ENCODE measurements around the gene BCHE.

DNA sequence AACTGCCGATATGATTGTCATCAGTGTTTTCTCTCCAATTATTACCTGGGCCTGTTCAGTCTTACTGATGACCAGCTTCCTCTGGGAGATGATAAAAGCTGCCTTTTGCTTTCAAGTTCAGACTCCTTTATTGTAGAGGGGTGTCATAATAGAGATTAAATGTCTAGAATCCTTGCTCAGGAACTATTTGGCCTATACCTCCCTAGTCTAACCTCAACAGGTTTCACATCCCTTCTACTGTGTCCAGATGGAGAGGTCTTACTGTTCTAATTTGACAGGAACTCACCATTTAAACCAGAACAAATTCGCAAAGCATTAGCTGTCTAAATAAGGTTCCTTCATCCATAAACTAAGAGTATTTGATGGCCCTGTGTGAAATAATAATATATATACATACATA lies 88.0 kb downstream of the BCHE start:
- TF ChIP-seq, protein P1, sequence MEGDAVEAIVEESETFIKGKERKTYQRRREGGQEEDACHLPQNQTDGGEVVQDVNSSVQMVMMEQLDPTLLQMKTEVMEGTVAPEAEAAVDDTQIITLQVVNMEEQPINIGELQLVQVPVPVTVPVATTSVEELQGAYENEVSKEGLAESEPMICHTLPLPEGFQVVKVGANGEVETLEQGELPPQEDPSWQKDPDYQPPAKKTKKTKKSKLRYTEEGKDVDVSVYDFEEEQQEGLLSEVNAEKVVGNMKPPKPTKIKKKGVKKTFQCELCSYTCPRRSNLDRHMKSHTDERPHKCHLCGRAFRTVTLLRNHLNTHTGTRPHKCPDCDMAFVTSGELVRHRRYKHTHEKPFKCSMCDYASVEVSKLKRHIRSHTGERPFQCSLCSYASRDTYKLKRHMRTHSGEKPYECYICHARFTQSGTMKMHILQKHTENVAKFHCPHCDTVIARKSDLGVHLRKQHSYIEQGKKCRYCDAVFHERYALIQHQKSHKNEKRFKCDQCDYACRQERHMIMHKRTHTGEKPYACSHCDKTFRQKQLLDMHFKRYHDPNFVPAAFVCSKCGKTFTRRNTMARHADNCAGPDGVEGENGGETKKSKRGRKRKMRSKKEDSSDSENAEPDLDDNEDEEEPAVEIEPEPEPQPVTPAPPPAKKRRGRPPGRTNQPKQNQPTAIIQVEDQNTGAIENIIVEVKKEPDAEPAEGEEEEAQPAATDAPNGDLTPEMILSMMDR (IDR thresholded peaks at IDR 0.05) = no peak
- no peak for TF ChIP-seq POLR2A (IDR thresholded peaks at IDR 0.05)
